ENCODE measurements around the gene ROGDI. TPM values are rescaled to one million over a fixed set of nuclear protein-coding genes. Genes with fewer than 3 reads are reported as not detected.

The ROGDI gene
- total and polyA plus RNA-seq, 2 of the 13 experiments (the other 11 are each of a cell fraction or from before 2014, with no cell fraction given) = 19.2 to 42.1 TPM

DNA sequence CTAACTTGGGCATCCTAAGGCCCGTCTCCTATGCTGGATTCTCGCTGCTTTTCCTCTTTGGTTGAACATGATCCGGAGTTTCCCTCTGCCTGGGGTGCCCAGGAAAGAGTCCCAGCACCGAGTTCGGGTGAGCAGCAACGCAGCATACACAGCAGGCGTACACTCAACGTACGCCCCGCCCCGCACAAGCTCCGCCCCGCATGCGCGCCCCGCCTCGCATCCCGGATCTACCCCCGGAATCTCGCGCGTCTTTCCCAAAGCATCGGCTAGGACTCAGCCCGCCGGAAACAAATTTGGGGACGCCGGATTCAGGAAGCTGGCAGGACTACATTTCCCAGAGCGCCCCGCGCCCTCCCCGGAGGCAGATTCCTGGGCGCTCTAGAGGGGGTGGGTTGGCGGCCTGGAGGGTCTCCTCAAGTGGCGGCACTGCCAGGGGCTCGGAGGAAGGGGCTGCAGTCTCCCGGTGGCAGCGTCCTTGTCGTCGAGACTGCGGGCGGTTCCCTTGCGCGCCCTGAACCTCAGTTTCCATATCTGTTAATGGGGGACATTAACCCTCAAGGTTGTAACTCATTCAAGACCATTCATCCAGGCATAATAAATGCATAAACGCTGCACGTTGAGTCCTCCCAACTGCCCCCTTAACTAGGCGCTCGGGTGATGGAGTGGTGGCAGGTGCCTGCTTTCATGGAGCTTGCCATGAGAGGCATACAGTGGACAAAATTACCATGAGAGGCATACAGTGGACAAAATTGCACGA, 33.7 kb downstream of the ROGDI start (continued):
- TF ChIP-seq, protein P1, sequence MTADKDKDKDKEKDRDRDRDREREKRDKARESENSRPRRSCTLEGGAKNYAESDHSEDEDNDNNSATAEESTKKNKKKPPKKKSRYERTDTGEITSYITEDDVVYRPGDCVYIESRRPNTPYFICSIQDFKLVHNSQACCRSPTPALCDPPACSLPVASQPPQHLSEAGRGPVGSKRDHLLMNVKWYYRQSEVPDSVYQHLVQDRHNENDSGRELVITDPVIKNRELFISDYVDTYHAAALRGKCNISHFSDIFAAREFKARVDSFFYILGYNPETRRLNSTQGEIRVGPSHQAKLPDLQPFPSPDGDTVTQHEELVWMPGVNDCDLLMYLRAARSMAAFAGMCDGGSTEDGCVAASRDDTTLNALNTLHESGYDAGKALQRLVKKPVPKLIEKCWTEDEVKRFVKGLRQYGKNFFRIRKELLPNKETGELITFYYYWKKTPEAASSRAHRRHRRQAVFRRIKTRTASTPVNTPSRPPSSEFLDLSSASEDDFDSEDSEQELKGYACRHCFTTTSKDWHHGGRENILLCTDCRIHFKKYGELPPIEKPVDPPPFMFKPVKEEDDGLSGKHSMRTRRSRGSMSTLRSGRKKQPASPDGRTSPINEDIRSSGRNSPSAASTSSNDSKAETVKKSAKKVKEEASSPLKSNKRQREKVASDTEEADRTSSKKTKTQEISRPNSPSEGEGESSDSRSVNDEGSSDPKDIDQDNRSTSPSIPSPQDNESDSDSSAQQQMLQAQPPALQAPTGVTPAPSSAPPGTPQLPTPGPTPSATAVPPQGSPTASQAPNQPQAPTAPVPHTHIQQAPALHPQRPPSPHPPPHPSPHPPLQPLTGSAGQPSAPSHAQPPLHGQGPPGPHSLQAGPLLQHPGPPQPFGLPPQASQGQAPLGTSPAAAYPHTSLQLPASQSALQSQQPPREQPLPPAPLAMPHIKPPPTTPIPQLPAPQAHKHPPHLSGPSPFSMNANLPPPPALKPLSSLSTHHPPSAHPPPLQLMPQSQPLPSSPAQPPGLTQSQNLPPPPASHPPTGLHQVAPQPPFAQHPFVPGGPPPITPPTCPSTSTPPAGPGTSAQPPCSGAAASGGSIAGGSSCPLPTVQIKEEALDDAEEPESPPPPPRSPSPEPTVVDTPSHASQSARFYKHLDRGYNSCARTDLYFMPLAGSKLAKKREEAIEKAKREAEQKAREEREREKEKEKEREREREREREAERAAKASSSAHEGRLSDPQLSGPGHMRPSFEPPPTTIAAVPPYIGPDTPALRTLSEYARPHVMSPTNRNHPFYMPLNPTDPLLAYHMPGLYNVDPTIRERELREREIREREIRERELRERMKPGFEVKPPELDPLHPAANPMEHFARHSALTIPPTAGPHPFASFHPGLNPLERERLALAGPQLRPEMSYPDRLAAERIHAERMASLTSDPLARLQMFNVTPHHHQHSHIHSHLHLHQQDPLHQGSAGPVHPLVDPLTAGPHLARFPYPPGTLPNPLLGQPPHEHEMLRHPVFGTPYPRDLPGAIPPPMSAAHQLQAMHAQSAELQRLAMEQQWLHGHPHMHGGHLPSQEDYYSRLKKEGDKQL (CRISPR knock-in tag; IDR thresholded peaks at IDR 0.05; ENCODE audit: low read depth) = 0 out of 2 replicates have a peak, but pooled peaks have one; percentile 18
- no peak for TF ChIP-seq ZNF562 (CRISPR knock-in tag; IDR thresholded peaks at IDR 0.05; ENCODE audit: borderline replicate concordance)
- no peak for TF ChIP-seq ZNF773 (CRISPR knock-in tag; IDR thresholded peaks at IDR 0.05; ENCODE audit: borderline replicate concordance)
- 0 out of 2 replicates have a peak, but pooled peaks have one; percentile 26 for TF ChIP-seq RELA (CRISPR knock-in tag; IDR thresholded peaks at IDR 0.05)
- TF ChIP-seq, protein P2, sequence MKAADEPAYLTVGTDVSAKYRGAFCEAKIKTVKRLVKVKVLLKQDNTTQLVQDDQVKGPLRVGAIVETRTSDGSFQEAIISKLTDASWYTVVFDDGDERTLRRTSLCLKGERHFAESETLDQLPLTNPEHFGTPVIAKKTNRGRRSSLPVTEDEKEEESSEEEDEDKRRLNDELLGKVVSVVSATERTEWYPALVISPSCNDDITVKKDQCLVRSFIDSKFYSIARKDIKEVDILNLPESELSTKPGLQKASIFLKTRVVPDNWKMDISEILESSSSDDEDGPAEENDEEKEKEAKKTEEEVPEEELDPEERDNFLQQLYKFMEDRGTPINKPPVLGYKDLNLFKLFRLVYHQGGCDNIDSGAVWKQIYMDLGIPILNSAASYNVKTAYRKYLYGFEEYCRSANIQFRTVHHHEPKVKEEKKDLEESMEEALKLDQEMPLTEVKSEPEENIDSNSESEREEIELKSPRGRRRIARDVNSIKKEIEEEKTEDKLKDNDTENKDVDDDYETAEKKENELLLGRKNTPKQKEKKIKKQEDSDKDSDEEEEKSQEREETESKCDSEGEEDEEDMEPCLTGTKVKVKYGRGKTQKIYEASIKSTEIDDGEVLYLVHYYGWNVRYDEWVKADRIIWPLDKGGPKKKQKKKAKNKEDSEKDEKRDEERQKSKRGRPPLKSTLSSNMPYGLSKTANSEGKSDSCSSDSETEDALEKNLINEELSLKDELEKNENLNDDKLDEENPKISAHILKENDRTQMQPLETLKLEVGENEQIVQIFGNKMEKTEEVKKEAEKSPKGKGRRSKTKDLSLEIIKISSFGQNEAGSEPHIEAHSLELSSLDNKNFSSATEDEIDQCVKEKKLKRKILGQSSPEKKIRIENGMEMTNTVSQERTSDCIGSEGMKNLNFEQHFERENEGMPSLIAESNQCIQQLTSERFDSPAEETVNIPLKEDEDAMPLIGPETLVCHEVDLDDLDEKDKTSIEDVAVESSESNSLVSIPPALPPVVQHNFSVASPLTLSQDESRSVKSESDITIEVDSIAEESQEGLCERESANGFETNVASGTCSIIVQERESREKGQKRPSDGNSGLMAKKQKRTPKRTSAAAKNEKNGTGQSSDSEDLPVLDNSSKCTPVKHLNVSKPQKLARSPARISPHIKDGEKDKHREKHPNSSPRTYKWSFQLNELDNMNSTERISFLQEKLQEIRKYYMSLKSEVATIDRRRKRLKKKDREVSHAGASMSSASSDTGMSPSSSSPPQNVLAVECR (CRISPR knock-in tag; IDR thresholded peaks at IDR 0.05; ENCODE audit: borderline replicate concordance) = peak; percentile 78; the same call in 1 of the 2 replicates
- TF ChIP-seq, protein P3, sequence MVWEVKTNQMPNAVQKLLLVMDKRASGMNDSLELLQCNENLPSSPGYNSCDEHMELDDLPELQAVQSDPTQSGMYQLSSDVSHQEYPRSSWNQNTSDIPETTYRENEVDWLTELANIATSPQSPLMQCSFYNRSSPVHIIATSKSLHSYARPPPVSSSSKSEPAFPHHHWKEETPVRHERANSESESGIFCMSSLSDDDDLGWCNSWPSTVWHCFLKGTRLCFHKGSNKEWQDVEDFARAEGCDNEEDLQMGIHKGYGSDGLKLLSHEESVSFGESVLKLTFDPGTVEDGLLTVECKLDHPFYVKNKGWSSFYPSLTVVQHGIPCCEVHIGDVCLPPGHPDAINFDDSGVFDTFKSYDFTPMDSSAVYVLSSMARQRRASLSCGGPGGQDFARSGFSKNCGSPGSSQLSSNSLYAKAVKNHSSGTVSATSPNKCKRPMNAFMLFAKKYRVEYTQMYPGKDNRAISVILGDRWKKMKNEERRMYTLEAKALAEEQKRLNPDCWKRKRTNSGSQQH (CRISPR knock-in tag; IDR thresholded peaks at IDR 0.05; ENCODE audit: low read depth) = peak; percentile 55; the same call in 1 of the 2 replicates
- 0 out of 2 replicates have a peak, but pooled peaks have one; percentile 61 for TF ChIP-seq ZNF234 (CRISPR knock-in tag; conservative IDR thresholded peaks at IDR 0.05)
- no peak for TF ChIP-seq MAFF (IDR thresholded peaks at IDR 0.05; ENCODE audit: low read depth, low read length)
- TF ChIP-seq, protein P4, sequence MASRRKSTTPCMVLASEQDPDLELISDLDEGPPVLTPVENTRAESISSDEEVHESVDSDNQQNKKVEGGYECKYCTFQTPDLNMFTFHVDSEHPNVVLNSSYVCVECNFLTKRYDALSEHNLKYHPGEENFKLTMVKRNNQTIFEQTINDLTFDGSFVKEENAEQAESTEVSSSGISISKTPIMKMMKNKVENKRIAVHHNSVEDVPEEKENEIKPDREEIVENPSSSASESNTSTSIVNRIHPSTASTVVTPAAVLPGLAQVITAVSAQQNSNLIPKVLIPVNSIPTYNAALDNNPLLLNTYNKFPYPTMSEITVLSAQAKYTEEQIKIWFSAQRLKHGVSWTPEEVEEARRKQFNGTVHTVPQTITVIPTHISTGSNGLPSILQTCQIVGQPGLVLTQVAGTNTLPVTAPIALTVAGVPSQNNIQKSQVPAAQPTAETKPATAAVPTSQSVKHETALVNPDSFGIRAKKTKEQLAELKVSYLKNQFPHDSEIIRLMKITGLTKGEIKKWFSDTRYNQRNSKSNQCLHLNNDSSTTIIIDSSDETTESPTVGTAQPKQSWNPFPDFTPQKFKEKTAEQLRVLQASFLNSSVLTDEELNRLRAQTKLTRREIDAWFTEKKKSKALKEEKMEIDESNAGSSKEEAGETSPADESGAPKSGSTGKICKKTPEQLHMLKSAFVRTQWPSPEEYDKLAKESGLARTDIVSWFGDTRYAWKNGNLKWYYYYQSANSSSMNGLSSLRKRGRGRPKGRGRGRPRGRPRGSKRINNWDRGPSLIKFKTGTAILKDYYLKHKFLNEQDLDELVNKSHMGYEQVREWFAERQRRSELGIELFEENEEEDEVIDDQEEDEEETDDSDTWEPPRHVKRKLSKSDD (CRISPR knock-in tag; IDR thresholded peaks at IDR 0.05; ENCODE audit: low read depth) = no peak
- TF ChIP-seq, protein P5, sequence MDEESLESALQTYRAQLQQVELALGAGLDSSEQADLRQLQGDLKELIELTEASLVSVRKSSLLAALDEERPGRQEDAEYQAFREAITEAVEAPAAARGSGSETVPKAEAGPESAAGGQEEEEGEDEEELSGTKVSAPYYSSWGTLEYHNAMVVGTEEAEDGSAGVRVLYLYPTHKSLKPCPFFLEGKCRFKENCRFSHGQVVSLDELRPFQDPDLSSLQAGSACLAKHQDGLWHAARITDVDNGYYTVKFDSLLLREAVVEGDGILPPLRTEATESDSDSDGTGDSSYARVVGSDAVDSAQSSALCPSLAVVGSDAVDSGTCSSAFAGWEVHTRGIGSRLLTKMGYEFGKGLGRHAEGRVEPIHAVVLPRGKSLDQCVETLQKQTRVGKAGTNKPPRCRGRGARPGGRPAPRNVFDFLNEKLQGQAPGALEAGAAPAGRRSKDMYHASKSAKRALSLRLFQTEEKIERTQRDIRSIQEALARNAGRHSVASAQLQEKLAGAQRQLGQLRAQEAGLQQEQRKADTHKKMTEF (CRISPR knock-in tag; IDR thresholded peaks at IDR 0.05) = peak; percentile 81
